K562 (cell line): ENCODE results near the gene CHD2. TPM values are rescaled to one million over a fixed set of nuclear protein-coding genes. Genes with fewer than 3 reads are reported as not detected.

ENCODE experiments used
- FOXA1 ChIP-seq: fragments of 450-650 bp; IDR thresholded peaks from 2 replicates; pipeline ENCODE4 v1.6.1; 2016; ENCODE audit warnings: mild to moderate bottlenecking, borderline replicate concordance
- GATAD2B ChIP-seq: fragments of 450-650 bp; IDR thresholded peaks from 2 replicates; pipeline ENCODE4 v1.6.1; 2017; ENCODE audit warnings: mild to moderate bottlenecking, borderline replicate concordance
- MAFG ChIP-seq: fragments of 450-650 bp; conservative IDR thresholded peaks from 2 replicates; pipeline ENCODE4 v1.6.1; 2016; ENCODE audit warnings: missing genetic modification characterization, missing compliant biosample characterization
- PHB2 ChIP-seq: fragments of 450-650 bp; IDR thresholded peaks from 2 replicates; pipeline ENCODE4 v1.6.1; 2017; ENCODE audit warnings: low read depth
- RBFOX2 ChIP-seq: fragments of 200-400 bp; formaldehyde crosslinking; IDR thresholded peaks from 2 replicates; pipeline ENCODE4 v1.6.1; 2017; ENCODE audit warnings: low read depth, mild to moderate bottlenecking, low read length, moderate library complexity
- RFX5 ChIP-seq: IDR thresholded peaks from 2 replicates; pipeline ENCODE4 v1.6.1; 2011; ENCODE audit warnings: low read depth, mild to moderate bottlenecking, improper control_type of control experiment, low read length
- SMAD3 ChIP-seq: fragments of 450-650 bp; formaldehyde crosslinking; conservative IDR thresholded peaks from 2 replicates; pipeline ENCODE4 v1.4.0; 2020; ENCODE audit warnings: mild to moderate bottlenecking
- ZBTB2 ChIP-seq: fragments of 450-650 bp; IDR thresholded peaks from 2 replicates; pipeline ENCODE4 v1.6.1; 2016; ENCODE audit warnings: antibody characterized with exemption
- ZBTB49 ChIP-seq: sonication (generic); formaldehyde crosslinking; IDR thresholded peaks from 2 replicates; pipeline ENCODE4 v1.8.0; 2022; ENCODE audit warnings: missing genetic modification reagents, mild to moderate bottlenecking, borderline replicate concordance
- ZNF23 ChIP-seq: fragments of 250-450 bp; sonication (Bioruptor Pico); IDR thresholded peaks from 2 replicates; pipeline ENCODE4 v1.4.0; 2020; ENCODE audit warnings: mild to moderate bottlenecking
- ZNF274 ChIP-seq: IDR thresholded peaks from 2 replicates; pipeline ENCODE4 v1.6.1; 2011; ENCODE audit warnings: low read depth, mild to moderate bottlenecking, low read length, moderate library complexity, borderline replicate concordance
- polyA plus RNA-seq, 8 experiments: library from polyadenylated mRNA; depleted of rRNA in 4 of 8; stranded (reverse) in 5 of 8; unstranded in 3 of 8; fragments of >200 nt; fragmentation: Nextera tagmentation in 2 of 8; fragmentation: Illumina TruSeq in 1 of 8; extraction: Ambion mirVana in 2 of 8; extraction: Trizol in 1 of 8; gene quantifications; 2 replicates each; pipeline versions ENCODE4 v1.2.1 to v1.2.3, GENCODE V29; 2011 to 2014; ENCODE audit warnings: inconsistent platforms in 1 of 8, missing spikeins in 1 of 8
- total RNA-seq, 7 experiments: library from RNA; depleted of rRNA in 6 of 7; stranded (reverse); fragments of >200 nt in 6 of 7; fragmentation: Illumina TruSeq in 2 of 7; extraction: Trizol in 2 of 7; gene quantifications; 2 replicates each; pipeline versions ENCODE4 v1.2.1 to v1.2.3, GENCODE V29; 2011 to 2021; ENCODE audit warnings: low replicate concordance in 1 of 7
- TF ChIP-seq, protein P1 (sequence below): sonication (generic); formaldehyde crosslinking; IDR thresholded peaks from 2 replicates; pipeline ENCODE4 v1.8.1; 2023; ENCODE audit warnings: mild to moderate bottlenecking, missing genetic modification reagents

The CHD2 gene
- total and polyA plus RNA-seq, 9 of the 15 experiments (the other 6 are each of a cell fraction or from before 2014, with no cell fraction given): 38.9 to 70.8 (median 56.2) TPM

DNA sequence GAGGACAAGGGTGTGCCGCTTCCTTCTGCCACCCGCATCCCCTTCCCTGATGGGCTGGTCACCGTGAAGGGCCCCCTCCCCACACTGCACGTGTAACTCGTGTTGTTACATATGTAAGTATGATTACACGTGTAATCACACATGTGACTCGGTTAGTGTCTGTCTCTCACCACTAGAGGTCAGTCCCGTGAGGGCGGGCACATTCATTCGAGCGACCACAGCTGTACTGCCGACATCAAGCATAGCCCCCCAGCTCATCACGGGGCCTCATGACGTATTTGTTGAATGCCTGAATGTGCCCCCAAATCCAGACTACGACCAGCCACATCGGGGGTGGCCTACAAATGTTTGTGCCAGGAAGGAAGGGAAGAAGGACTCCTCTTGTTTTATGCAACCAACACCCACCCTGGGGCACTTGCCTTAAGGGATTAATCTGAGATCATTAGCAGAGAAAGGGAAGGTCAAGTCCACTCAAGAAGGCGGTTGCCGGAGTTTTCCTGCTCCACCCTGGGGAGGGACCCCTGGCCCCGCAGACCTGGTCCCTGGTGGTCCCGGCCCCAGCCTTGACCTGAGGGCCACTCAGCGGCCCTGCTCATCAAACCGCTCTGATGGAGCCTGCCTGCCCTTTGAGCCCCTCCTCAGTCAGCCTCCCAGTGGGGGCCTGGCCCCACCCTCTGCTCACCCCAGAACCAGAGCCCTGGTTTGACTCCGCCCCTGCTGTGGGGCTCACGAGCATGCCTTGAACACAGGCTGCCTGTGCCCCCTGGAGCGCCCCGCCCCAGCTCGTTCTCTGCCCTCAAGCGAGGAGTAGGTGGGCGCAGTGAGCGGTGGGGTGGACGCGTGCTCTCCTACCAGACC, 136.1 kb downstream of the CHD2 start (continued):
- TF ChIP-seq MAFG: no peak
- no peak for TF ChIP-seq RFX5
- TF ChIP-seq FOXA1: no peak
- TF ChIP-seq, protein P1, sequence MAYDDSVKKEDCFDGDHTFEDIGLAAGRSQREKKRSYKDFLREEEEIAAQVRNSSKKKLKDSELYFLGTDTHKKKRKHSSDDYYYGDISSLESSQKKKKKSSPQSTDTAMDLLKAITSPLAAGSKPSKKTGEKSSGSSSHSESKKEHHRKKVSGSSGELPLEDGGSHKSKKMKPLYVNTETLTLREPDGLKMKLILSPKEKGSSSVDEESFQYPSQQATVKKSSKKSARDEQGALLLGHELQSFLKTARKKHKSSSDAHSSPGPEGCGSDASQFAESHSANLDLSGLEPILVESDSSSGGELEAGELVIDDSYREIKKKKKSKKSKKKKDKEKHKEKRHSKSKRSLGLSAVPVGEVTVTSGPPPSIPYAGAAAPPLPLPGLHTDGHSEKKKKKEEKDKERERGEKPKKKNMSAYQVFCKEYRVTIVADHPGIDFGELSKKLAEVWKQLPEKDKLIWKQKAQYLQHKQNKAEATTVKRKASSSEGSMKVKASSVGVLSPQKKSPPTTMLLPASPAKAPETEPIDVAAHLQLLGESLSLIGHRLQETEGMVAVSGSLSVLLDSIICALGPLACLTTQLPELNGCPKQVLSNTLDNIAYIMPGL (CRISPR knock-in tag): no peak
- TF ChIP-seq RBFOX2: no peak; the same call in 1 of the 2 replicates
- TF ChIP-seq ZNF23 (CRISPR knock-in tag): no peak
- no peak for TF ChIP-seq ZNF274
- no peak for TF ChIP-seq SMAD3 (CRISPR knock-in tag)
- no peak for TF ChIP-seq PHB2
- TF ChIP-seq ZBTB2: no peak
- no peak for TF ChIP-seq GATAD2B
- TF ChIP-seq ZBTB49 (CRISPR knock-in tag): no peak
